Testis (tissue), 3 donors: ENCODE measurements around the gene GPC3. TPM values are rescaled to one million over a fixed set of nuclear protein-coding genes. Genes with fewer than 3 reads are reported as not detected.

ENCODE experiments used
- DNase-seq: peaks from one replicate; pipeline ENCODE4 v3.0.0-alpha.2; 2019
- H3K27ac ChIP-seq, 2 donors: fragments of 200-600 bp; sonication (generic); one replicate each; pipeline ENCODE4 v1.5.1; 2019
- H3K27me3 ChIP-seq: fragments of 200-600 bp; sonication (generic); one replicate; pipeline ENCODE4 v1.5.1; 2019
- H3K36me3 ChIP-seq: fragments of 200-600 bp; sonication (generic); one replicate; pipeline ENCODE4 v1.5.1; 2017; ENCODE audit warnings: low read depth; ENCODE audit errors: missing control alignments
- H3K4me1 ChIP-seq: fragments of 200-600 bp; sonication (generic); one replicate; pipeline ENCODE4 v1.5.1; 2019
- H3K4me3 ChIP-seq, 2 donors: fragments of 200-600 bp; sonication (generic); one replicate each; pipeline ENCODE4 v1.5.1; 2017 to 2019
- H3K9me3 ChIP-seq: fragments of 200-600 bp; sonication (generic); one replicate; pipeline ENCODE4 v1.5.1; 2017
- POLR2A ChIP-seq: fragments of 450-650 bp; IDR thresholded peaks from one replicate; pipeline ENCODE4 v1.6.1; 2017; ENCODE audit warnings: antibody characterized with exemption, mild to moderate bottlenecking, moderate library complexity
- WGBS, 2 donors: methylation state at CpG; one replicate each; pipeline ENCODE4 v1.1.5; 2018; 5-methylcytosine and 5-hydroxymethylcytosine counted together
- intact Hi-C: fragments of 100-400 bp; cut with DNase I; formaldehyde crosslinking; loops from one replicate; pipeline ENCODE4 v1.15.1; 2023; ENCODE audit warnings: low total_unique reads
- polyA plus RNA-seq: library from polyadenylated mRNA; stranded (reverse); fragments of 350-450 nt; fragmentation: Illumina TruSeq; extraction: RNeasy Lipid Tissue Mini Kit (QIAGEN cat#74804); gene quantifications from one replicate; pipeline ENCODE4 v1.2.3, GENCODE V29; 2014; ENCODE audit warnings: low read depth, low replicate concordance; ENCODE audit not compliant: insufficient read depth
- total RNA-seq, 2 donors: library from RNA; depleted of rRNA; stranded (reverse); fragments of >200 nt; gene quantifications; one replicate each; pipeline ENCODE4 v1.2.3, GENCODE V29; 2016
- TF ChIP-seq, protein P1 (sequence below), 3 experiments: fragments of 450-650 bp in 2 of 3; fragments of 200-600 bp in 1 of 3; sonication (generic) in 1 of 3; IDR thresholded peaks; one replicate each; pipeline ENCODE4 v1.5.1; 2016 to 2019; ENCODE audit warnings: antibody characterized with exemption in 3 of 3, mild to moderate bottlenecking in 2 of 3, moderate library complexity in 1 of 3

Gene GPC3
- total and polyA plus RNA-seq, 3 donors from 2014 or later, result 4.9 to 12.9 (median 5.4) TPM

DNA sequence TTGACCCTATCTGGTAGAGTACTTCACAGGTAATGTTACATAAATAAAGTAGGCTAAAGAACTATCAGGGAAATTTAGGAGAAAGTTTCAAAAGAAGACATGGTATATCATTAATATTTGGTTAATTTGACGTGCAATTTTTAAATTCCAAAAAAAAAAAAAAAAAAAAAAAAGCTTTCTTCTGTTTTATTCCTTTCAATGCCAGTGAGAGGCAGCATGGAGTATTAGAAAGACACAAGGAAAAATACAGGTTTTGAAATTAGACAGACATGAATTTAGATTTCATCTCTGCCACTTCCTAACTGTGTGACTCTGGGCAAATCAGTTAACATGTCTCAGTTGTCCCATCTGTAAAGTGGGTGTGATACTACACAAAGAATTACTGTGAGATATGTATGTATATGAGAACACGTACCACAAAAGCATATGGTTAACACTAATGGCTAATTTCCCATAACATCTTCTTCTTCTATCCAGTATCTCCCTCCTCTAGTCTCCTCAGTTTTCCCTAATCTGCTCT, 132.5 kb downstream of the GPC3 start:
- H3K36me3 ChIP-seq, result no peaks in the 10 kb centered on the region
- TF ChIP-seq POLR2A, result no peak
- TF ChIP-seq, protein P1, sequence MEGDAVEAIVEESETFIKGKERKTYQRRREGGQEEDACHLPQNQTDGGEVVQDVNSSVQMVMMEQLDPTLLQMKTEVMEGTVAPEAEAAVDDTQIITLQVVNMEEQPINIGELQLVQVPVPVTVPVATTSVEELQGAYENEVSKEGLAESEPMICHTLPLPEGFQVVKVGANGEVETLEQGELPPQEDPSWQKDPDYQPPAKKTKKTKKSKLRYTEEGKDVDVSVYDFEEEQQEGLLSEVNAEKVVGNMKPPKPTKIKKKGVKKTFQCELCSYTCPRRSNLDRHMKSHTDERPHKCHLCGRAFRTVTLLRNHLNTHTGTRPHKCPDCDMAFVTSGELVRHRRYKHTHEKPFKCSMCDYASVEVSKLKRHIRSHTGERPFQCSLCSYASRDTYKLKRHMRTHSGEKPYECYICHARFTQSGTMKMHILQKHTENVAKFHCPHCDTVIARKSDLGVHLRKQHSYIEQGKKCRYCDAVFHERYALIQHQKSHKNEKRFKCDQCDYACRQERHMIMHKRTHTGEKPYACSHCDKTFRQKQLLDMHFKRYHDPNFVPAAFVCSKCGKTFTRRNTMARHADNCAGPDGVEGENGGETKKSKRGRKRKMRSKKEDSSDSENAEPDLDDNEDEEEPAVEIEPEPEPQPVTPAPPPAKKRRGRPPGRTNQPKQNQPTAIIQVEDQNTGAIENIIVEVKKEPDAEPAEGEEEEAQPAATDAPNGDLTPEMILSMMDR (IDR thresholded peaks at IDR 0.05), result no peak
- H3K9me3 ChIP-seq, result no peaks in the 10 kb centered on the region
- no peak for DNase-seq
- H3K4me3 ChIP-seq, result no peak overlapping the region
- intact Hi-C loops, result no loop called here
- H3K4me1 ChIP-seq, result no peaks in the 10 kb centered on the region
- WGBS, 2 donors, result 63 to 83% methylated on average over 2 of the region's 2 CpGs
- no peaks in the 10 kb centered on the region for H3K27me3 ChIP-seq
- no peak overlapping the region for H3K27ac ChIP-seq

DNA sequence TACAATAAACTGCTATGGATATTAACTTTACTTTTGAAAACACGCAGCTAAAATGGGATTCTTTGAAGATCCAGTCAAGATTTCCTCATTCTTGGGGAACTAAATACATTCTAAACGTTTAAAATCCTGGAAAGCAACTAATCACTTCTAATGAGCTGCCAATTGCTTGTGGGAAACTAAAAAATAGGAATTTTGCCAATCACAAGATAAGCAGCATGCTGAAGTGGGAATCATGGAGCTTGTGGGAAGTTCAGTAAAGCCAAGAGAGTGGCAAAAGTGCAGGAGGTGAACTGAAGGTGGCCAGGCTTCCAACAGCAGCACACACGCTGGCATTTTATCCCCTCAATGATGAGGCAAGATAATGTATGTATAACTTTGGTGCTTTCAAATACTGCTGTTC, 133.0 kb downstream of the GPC3 start:
- DNase-seq, result no peak
- no peaks in the 10 kb centered on the region for H3K27me3 ChIP-seq
- no peaks in the 10 kb centered on the region for H3K36me3 ChIP-seq
- H3K4me1 ChIP-seq, result no peaks in the 10 kb centered on the region
- TF ChIP-seq, protein P1 (IDR thresholded peaks at IDR 0.05), result no peak
- no peak for TF ChIP-seq POLR2A
- no peaks in the 10 kb centered on the region for H3K9me3 ChIP-seq
- 50 to 60% methylated on average over 3 of the region's 3 CpGs for WGBS, 2 donors
- no peak overlapping the region for H3K27ac ChIP-seq
- no peak overlapping the region for H3K4me3 ChIP-seq
- intact Hi-C loops, result no loop called here

DNA sequence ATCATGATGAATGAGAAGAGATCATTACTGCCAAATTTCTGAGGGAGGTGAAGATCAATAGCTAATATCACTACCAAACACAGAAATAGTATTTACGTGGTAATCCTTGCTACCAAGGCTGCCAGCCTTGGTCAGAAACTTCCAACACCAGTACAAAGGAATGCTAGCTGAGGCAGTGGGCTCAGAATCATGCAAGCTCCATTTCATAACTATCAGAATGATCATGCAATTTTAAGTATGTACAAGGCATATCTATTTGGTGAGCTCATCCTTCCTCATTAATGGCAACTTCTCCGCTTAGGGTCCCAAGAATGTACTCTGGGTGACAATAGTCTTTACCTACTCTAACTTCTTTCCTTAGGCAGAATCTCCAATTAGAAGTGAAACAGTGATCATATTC, 135.0 kb downstream of the GPC3 start:
- no peak overlapping the region for H3K27ac ChIP-seq
- DNase-seq, result no peak
- H3K27me3 ChIP-seq, result no peaks in the 10 kb centered on the region
- no peaks in the 10 kb centered on the region for H3K4me1 ChIP-seq
- H3K36me3 ChIP-seq, result no peaks in the 10 kb centered on the region
- no peaks in the 10 kb centered on the region for H3K9me3 ChIP-seq
- TF ChIP-seq POLR2A, result no peak
- TF ChIP-seq, protein P1 (IDR thresholded peaks at IDR 0.05), result no peak
- WGBS, 2 donors, result 88 to 100% methylated on average over 2 of the region's 2 CpGs
- H3K4me3 ChIP-seq, result no peak overlapping the region
- intact Hi-C loops, result no loop called here

DNA sequence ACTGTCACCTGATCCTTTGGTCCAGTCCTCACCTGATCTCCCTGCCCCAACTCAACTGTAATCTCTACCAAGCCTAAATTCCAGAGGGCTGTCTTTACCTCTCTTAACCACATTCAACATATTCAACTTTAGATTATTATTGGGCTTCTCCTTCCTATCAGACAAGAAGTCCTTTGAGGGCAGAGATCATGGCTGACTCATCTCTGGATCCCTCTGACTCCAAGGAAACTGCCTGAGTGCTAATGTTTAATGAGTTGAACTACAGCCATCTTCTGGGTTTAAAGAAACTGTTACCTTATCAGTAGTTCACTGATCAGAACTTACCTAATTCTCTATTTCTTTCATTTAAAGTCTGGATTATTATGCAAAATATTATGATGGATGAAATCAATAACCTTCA, 135.7 kb downstream of the GPC3 start:
- Histone ChIP-seq H3K27me3 (no peaks in the 10 kb centered on the region), H3K9me3 (no peaks in the 10 kb centered on the region), H3K4me1 (no peaks in the 10 kb centered on the region), H3K36me3 (no peaks in the 10 kb centered on the region), H3K27ac (no peak overlapping the region), H3K4me3 (no peak overlapping the region)
- DNase-seq, result no peak
- intact Hi-C loops, result no loop called here
- TF ChIP-seq, protein P1 (IDR thresholded peaks at IDR 0.05), result no peak
- TF ChIP-seq POLR2A, result no peak

DNA sequence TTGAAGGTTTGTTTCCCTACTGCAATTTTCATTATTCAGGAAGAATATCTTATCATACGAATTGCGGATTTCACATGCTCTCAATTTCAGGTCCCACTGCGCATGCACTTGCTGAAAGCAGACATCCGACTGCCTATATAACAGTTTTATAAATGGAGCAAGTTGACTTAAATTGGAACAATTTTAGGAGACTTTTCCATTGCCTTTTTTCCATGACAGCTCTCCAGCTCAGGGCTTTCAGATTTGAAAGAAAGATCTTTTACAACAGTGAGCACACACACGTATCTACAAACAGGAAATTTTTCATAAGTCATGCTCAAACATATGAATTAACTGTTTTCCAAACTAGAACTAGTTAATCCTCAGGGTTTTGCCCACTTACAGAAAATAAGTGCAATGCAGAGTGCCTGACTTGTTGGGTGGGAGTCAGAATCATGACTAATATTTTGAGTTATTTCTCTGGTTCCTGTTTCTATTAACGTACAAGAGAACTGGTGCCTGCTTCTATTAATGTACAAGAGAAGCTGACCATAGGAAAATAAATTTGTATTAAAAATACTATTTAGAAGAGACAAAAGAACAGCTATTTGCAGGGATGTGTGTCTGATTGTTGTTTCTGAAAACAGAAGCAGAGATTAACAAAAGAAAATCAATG, 137.9 kb downstream of the GPC3 start:
- Histone ChIP-seq H3K27me3 (no peaks in the 10 kb centered on the region), H3K36me3 (no peaks in the 10 kb centered on the region), H3K9me3 (no peaks in the 10 kb centered on the region), H3K4me3 (no peak overlapping the region), H3K27ac (no peak overlapping the region), H3K4me1 (no peaks in the 10 kb centered on the region)
- DNase-seq, result no peak
- TF ChIP-seq, protein P1 (IDR thresholded peaks at IDR 0.05), result no peak
- TF ChIP-seq POLR2A, result no peak
- intact Hi-C loops, result no loop called here
- 76 to 90% methylated on average over 6 of the region's 6 CpGs for WGBS, 2 donors
